Activated CD8-positive, alpha-beta memory T cell treated with anti-CD3 and anti-CD28 coated beads, Interleukin-2, amount 50 U/mL, for 1 hour (primary cell): ENCODE measurements around the gene ITPKB.

ENCODE experiments used
- DNase-seq: peaks from one replicate; pipeline ENCODE4 v3.0.0-alpha.2; 2020; ENCODE audit errors: extremely low read depth

ITPKB gene

DNA sequence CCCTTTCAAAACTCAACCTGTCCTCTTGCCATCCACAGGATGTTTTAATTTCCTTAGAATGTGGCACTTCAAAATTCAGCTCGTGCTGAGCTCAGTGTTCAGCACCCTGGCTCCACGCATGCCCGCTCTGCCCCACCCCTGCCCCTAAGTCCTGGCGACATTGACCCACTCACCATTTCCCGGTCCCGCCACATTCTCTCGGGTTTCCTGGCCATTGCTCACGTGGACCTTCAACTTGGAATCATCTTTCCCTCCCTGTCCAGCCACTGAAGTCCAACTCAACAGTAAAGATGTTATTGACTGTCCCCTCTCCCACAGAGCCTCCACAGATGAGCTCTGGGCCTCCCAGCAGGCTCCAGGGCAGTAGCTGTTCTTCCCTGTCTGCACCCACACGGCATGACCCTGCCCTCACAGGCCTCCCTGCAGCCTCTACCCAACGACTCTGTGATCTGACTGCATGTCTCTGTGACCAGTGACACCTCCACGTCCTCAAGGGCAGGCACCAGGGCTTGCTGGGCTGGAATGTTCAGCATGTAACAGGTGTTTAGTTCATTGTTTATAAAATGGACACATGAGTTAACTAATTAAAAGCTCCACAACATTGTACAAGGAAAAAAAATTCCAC, 53.8 kb downstream of the ITPKB start:
- no peak for DNase-seq

- no peak for DNase-seq
Measured at GRCh38 chr1:226684026-226684425, 55.1 kb downstream of the ITPKB start.

GRCh38 chr1:226682871-226683814, 55.9 kb downstream of the ITPKB start:
- no peak for DNase-seq

GRCh38 chr1:226681652-226682493, 57.2 kb downstream of the ITPKB start:
- DNase-seq, result no peak

- no peak for DNase-seq
Measured at GRCh38 chr1:226680653-226681052, 58.4 kb downstream of the ITPKB start.

DNA sequence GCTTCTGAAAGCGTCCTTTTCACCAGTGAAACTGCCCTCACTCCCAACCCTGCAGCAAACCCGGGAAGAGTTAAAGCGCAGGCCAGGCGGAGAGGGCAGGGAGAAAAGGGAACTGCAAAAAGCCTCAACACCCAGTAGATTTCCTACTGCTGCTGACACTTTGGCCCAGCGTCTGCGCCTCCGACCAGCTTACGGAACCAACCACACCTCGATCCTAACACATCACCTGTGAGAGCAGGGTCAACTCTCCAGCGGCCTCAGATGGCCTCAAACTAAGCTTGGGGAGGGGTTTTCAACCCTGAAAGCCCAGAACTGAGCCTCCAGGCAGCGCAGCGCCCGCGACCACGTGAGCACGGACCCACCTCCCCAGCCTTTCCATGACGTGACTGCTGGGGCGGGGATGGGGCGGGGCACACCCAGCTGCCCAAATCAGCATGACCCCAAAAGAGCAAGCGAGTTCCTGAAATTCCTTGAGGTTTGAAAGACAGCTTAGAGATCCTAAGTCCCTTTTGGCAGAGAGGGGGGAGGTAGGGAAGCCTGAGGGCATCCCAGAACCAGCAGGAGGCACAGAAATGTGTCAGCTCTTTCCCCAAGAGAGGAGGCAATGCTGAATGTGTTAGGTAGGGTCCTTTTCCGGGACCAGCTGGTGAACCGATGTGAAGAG, 59.1 kb downstream of the ITPKB start:
- no peak for DNase-seq

DNA sequence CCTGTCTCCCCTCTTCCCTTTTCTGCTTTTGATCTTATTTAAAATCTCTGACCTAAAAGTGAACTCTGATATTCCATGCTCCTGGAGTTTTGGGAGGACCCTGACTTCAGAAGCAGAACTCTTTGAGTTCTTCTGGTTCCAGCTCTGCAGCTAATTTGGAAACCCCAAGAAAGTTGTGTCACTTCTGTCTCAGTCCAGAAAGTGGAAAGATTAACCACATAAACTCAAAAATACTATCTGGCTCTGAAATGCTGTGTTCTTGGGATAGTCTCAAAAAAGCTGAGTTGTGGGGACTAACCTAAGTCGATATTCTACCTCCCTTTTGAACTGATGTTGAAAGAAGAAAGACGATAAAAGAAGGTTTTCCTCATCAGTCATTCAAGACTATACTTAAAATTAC, 59.8 kb downstream of the ITPKB start:
- no peak for DNase-seq

DNA sequence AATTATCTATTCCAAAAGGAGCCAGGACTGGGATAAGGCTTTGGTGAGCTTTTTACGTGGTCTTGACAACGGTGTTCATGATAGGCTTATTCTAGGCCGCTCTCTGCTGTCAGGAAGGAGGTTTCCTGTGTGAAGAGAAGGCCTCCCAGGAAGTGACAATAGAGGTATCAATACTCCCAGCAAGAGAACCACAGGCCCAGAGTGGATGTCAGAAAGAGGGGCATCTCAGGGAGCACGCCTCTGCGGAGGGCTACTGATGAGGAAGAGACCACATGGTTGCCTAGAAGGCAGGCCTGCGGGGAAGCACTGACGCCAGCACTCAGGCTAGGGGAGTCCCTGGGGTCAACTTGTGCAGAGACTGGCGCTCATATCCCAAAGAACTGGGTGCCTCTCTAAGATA, 60.4 kb downstream of the ITPKB start:
- DNase-seq, result no peak

- no peak for DNase-seq
Measured at GRCh38 chr1:226678251-226678650, 60.8 kb downstream of the ITPKB start.

DNA sequence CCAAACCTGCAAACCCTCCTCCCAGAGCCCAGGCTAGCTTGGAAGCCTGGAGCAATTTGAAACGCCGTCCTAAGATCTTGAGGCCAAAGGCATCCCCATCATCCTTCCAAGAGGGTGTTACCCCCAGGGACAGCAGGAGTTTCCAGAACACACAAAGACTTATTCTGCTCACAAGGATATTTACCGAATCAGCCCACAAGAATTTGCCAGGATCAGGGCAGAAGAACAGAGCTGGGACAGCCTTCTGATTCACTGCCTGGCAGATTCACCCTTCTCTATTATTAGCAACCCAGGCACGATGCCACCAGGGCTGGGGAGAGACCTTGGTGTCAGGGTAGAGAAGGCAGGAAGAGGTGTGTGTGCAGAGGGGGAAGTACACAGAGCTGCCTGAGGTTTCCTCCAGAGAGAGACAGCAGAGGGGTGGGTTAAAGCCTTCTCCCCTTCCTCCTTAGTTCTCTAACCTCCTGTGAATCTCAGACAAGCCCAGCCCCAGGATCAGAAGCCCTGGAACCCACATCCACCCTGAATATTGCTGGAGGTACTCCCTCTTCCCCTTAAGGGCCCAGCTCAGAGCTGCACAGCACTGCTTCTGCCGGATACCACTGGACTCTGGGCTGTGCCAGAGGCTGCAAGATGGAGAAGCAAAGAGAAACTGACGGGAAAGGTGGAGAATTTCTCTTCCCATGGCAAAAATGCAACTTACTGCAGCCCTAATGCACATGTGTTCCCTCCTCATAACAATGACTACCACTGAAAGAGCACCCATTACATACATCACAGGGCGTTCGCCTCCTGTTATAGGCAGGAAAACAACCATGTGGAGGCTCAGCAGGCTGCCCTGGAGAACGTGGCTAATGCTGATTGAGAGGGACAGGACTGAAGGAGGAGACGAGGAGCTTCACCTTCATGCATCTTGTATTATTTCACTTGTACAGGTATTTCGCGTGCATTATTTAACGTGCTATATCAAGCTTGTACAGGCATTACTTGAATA, 61.8 kb downstream of the ITPKB start:
- DNase-seq, result no peak

- no peak for DNase-seq
Measured at GRCh38 chr1:226676381-226676780, 62.7 kb downstream of the ITPKB start.

GRCh38 chr1:226675715-226676357, 63.2 kb downstream of the ITPKB start:
- DNase-seq, result no peak

GRCh38 chr1:226674892-226675714, 64.0 kb downstream of the ITPKB start:
- DNase-seq, result peak; percentile 78

- no peak for DNase-seq
Measured at GRCh38 chr1:226672339-226672762, 66.7 kb downstream of the ITPKB start.

DNA sequence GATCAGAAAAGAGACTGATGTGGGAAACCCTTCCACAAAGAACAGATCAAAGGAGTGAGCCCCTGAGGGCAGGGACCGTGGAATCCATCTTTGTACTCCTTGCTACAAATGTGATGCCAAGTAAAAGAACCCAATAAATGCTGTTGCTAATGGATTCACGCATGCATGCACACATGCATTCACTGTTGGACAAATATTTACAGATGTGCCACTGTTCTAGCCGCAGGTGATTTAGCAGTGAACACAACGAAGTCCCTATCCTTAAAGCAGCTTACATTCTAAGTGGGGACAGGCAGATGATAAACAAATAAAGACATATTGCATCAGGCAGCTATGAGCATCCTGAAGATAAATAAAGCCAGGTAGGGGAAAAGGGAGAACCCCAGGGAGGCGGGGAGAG, 67.8 kb downstream of the ITPKB start:
- no peak for DNase-seq

GRCh38 chr1:226670073-226670472, 69.0 kb downstream of the ITPKB start:
- DNase-seq, result no peak

DNA sequence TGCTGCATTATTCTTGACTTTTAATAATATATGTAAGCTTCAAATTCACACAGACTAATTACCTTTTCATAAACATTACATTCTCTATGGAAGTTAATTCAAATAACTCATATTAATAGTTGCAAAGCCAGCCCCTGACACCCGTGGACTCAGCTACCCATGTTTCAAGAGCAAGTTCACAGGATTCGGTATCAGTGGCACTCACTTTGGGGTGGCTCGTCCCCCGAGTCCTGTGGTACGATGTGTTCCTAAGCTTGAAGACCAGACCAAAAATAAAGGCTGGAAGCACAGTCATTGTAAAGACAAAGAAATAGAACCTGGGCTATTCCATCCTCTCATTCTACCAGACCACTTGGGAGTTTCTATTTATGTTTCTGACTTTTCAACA, 70.9 kb downstream of the ITPKB start:
- no peak for DNase-seq

DNA sequence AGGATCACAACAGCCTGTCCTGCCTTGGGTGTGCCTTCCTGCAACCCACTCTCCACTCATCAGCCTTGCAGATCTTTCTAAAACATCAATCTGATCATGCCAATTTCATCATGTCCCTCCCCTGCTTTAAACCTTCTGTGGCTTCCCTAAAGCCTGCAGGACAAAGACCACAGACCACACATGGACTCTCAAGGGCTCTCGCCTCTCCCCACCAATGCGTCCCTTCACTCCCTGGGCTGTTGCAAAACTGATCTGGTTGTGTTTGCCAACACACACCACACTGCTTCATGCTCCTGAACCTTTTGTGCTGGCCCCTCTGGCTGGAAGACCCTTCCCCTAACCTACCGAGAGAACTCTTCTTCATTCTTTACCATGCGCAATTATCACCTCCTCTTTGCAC, 72.4 kb downstream of the ITPKB start:
- DNase-seq, result no peak

DNA sequence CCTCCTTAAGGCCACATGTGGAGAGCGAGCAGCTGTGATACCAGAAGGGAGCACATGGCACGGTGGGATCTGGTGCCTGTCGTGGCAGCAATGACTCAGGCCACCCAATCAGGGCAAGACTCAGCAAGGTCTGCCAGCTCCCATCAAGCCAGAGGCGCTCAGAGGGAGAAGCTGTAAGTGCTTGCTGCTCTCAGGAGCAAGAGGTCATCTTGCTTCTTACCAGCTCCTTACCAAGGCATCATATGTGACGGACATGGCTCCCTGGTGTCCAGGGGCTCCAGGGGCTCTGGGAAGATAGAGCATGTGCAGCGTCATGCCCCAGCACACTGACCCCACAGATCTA, 72.9 kb downstream of the ITPKB start:
- no peak for DNase-seq
